C4-2B (cell line): ENCODE measurements around the gene ZNF57.

Experiments used
- H3K27ac ChIP-seq: fragments of 450-650 bp; 2 replicates; pipeline ENCODE4 v1.5.1; 2017
- CTCF ChIP-seq: fragments of 450-650 bp; conservative IDR thresholded peaks from 2 replicates; pipeline ENCODE4 v1.5.1; 2017; ENCODE audit warnings: mild to moderate bottlenecking
- ZFX ChIP-seq: fragments of 450-650 bp; IDR thresholded peaks from 2 replicates; pipeline ENCODE4 v1.6.1; 2017

The ZNF57 gene

GRCh38 chr19:2900296-2901252 lies at the start of gene ZNF57:
Gene ZNF57 (plus strand): TSS chr19:2900928. CDS start chr19:2901046, 118 bp downstream.
- H3K27ac ChIP-seq: peak within 1 kb of the TSS; percentile 67
- TF ChIP-seq ZFX (no peak), CTCF (no peak)

GRCh38 chr19:2852598-2852997 lies 48.1 kb upstream of the ZNF57 start:
- TF ChIP-seq CTCF (no peak), ZFX (no peak)
- no peak overlapping the region for H3K27ac ChIP-seq

- no peak for TF ChIP-seq ZFX
- no peak for TF ChIP-seq CTCF
- no peak overlapping the region for H3K27ac ChIP-seq
Observed at GRCh38 chr19:2853015-2853606, 47.6 kb upstream of the ZNF57 start.

GRCh38 chr19:2854849-2855248 lies 45.9 kb upstream of the ZNF57 start:
- H3K27ac ChIP-seq: no peak overlapping the region
- TF ChIP-seq CTCF: no peak

GRCh38 chr19:2856457-2857050 lies 44.2 kb upstream of the ZNF57 start:
- no peak overlapping the region for H3K27ac ChIP-seq
- no peak for TF ChIP-seq ZFX
- TF ChIP-seq CTCF: no peak

- TF ChIP-seq CTCF: no peak
- no peak for TF ChIP-seq ZFX
- no peak overlapping the region for H3K27ac ChIP-seq
Observed at GRCh38 chr19:2858864-2859263, 41.9 kb upstream of the ZNF57 start.

GRCh38 chr19:2863816-2864215 lies 36.9 kb upstream of the ZNF57 start:
- H3K27ac ChIP-seq: no peak overlapping the region

More at GRCh38 chr19:2863816-2864215, 36.9 kb upstream of the ZNF57 start:
- TF ChIP-seq CTCF: no peak
- no peak for TF ChIP-seq ZFX
